Erythroblast (primary cell): ENCODE results near the gene RTCB.

ENCODE experiments used
- GATA1 ChIP-seq: IDR thresholded peaks from 2 replicates; pipeline ENCODE4 v1.6.1; 2011; ENCODE audit warnings: low read depth, mild to moderate bottlenecking, control low read depth, low read length, moderate library complexity
- POLR2A ChIP-seq: IDR thresholded peaks from 2 replicates; pipeline ENCODE4 v1.6.1; 2011; ENCODE audit warnings: mild to moderate bottlenecking, low read length

GRCh38 chr22:32430352-32430751, 18.3 kb upstream of the RTCB start:
- TF ChIP-seq POLR2A: no peak
- TF ChIP-seq GATA1: no peak
